PC-3 (cell line): ENCODE measurements around the gene CDH13. TPM values are rescaled to one million over a fixed set of nuclear protein-coding genes. Genes with fewer than 3 reads are reported as not detected.

ENCODE experiments used
- ATAC-seq: fragments of 200-7000 bp; cut with Tn5 transposase; 2 replicates; pipeline ENCODE4 v1.9.1; 2020; ENCODE audit warnings: mild to moderate bottlenecking, moderate library complexity
- BruUV-seq: library from RNA; stranded (reverse); fragments of 400-500 nt; replicated peaks from 2 replicates; lab custom pipeline; 2021; lab: Mats Ljungman, UMichigan
- CTCF ChIA-PET: fragments of 300-600 bp; sonication (Branson Sonifier 250); formaldehyde crosslinking; loops from one replicate; lab custom pipeline; 2022; ENCODE audit warnings: antibody characterized with exemption; lab: Charles Lee
- POLR2A ChIA-PET: fragments of 300-600 bp; sonication (Branson Sonifier 250); formaldehyde crosslinking; loops from one replicate; lab custom pipeline; 2022; ENCODE audit warnings: antibody characterized with exemption; ENCODE audit not compliant: unreplicated experiment; lab: Charles Lee
- DNase-seq: peaks from one replicate; pipeline ENCODE4 v3.0.0-alpha.2; 2015
- H2AFZ ChIP-seq: fragments of 300-600 bp; sonication (generic); 2 replicates; pipeline ENCODE4 v1.6.0; 2016; ENCODE audit warnings: antibody characterized with exemption, low read length
- H3F3A ChIP-seq: fragments of 300-600 bp; sonication (generic); one replicate; pipeline ENCODE4 v1.6.0; 2017; ENCODE audit warnings: antibody characterized with exemption, low read length, control low read depth, mild to moderate bottlenecking; ENCODE audit not compliant: unreplicated experiment
- H3K27ac ChIP-seq: fragments of 300-600 bp; sonication (generic); 2 replicates; pipeline ENCODE4 v1.5.1; 2016; ENCODE audit warnings: mild to moderate bottlenecking, low read length
- H3K27me3 ChIP-seq: fragments of 300-600 bp; sonication (generic); 2 replicates; pipeline ENCODE4 v1.6.1; 2016; ENCODE audit warnings: low read length, mixed read lengths
- H3K36me3 ChIP-seq: fragments of 300-600 bp; sonication (generic); 2 replicates; pipeline ENCODE4 v1.6.1; 2016; ENCODE audit warnings: low read depth, mixed run types, low read length, mixed read lengths
- H3K4me1 ChIP-seq: fragments of 300-600 bp; sonication (generic); 2 replicates; pipeline ENCODE4 v1.5.1; 2016; ENCODE audit warnings: low read length; ENCODE audit not compliant: insufficient read depth
- H3K4me2 ChIP-seq: fragments of 300-600 bp; sonication (generic); 2 replicates; pipeline ENCODE4 v1.6.0; 2016; ENCODE audit warnings: low read length
- H3K4me3 ChIP-seq: fragments of 300-600 bp; sonication (generic); 2 replicates; pipeline ENCODE4 v1.5.1; 2016; ENCODE audit warnings: mild to moderate bottlenecking, low read length, mixed read lengths
- H3K79me2 ChIP-seq: fragments of 300-600 bp; sonication (generic); 2 replicates; pipeline ENCODE4 v1.6.1; 2017; ENCODE audit warnings: low read length, mixed read lengths
- H3K9ac ChIP-seq: fragments of 300-600 bp; sonication (generic); 2 replicates; pipeline ENCODE4 v1.6.0; 2016; ENCODE audit warnings: mild to moderate bottlenecking, low read length
- H3K9me2 ChIP-seq: fragments of 300-600 bp; sonication (generic); replicated peaks from 2 replicates; pipeline ENCODE4 v1.6.1; 2016; ENCODE audit warnings: mixed run types, low read length, mixed read lengths
- H3K9me3 ChIP-seq: fragments of 300-600 bp; sonication (generic); 2 replicates; pipeline ENCODE4 v1.6.1; 2016; ENCODE audit warnings: low read length, mixed read lengths
- H4K20me1 ChIP-seq: fragments of 300-600 bp; sonication (generic); 2 replicates; pipeline ENCODE4 v1.6.1; 2016; ENCODE audit warnings: low read length, mixed read lengths
- CTCF ChIP-seq: fragments of 300-600 bp; sonication (generic); conservative IDR thresholded peaks from 2 replicates; pipeline ENCODE4 v1.5.1; 2017; ENCODE audit warnings: antibody characterized with exemption, low read depth, mild to moderate bottlenecking, low read length
- EZH2 ChIP-seq: fragments of 300-600 bp; sonication (generic); IDR thresholded peaks from one replicate; pipeline ENCODE4 v1.6.1; 2017; ENCODE audit warnings: antibody characterized with exemption, mild to moderate bottlenecking, low read length; ENCODE audit not compliant: unreplicated experiment
- EZH2phosphoT487 ChIP-seq: fragments of 300-600 bp; sonication (generic); IDR thresholded peaks from 2 replicates; pipeline ENCODE4 v1.6.1; 2018; ENCODE audit warnings: mild to moderate bottlenecking, antibody characterized with exemption, low read length, borderline replicate concordance
- intact Hi-C: fragments of 100-400 bp; cut with micrococcal nuclease; formaldehyde crosslinking; loops from 2 replicates; pipeline ENCODE4 v1.9.0; 2023
- total RNA-seq: library from RNA; depleted of rRNA; stranded (reverse); fragments of >200 nt; gene quantifications from 2 replicates; pipeline ENCODE4 v1.2.3, GENCODE V29; 2014

Gene CDH13
- total RNA-seq, 1 experiment from 2014 or later = 0.36 TPM

- Histone ChIP-seq H3K9ac (no peak overlapping the region), H3F3A (no peaks in the 10 kb centered on the region), H3K79me2 (no peaks in the 10 kb centered on the region), H3K4me2 (no peak overlapping the region), H3K27me3 (peaks cover 34% of the 10 kb centered on the region), H3K9me3 (no peaks in the 10 kb centered on the region), H3K4me1 (no peaks in the 10 kb centered on the region), H3K36me3 (no peaks in the 10 kb centered on the region), H3K9me2 (no peaks in the 10 kb centered on the region), H3K27ac (no peak overlapping the region), H4K20me1 (no peaks in the 10 kb centered on the region), H2AFZ (no peak overlapping the region), H3K4me3 (no peak overlapping the region)
- ChIA-PET POLR2A (no interaction called here), CTCF (no interaction called here)
- no TSS peak for BruUV-seq
- TF ChIP-seq EZH2 = no peak
- TF ChIP-seq EZH2phosphoT487 = no peak
- no peak for TF ChIP-seq CTCF
- intact Hi-C loops = no loop called here
- DNase-seq (no peak), ATAC-seq (no peak)
These were observed 87.0 kb downstream of the CDH13 start for GRCh38 chr16:82713778-82714177.

- ATAC-seq = no peak
- Histone ChIP-seq H3K9me2 (no peaks in the 10 kb centered on the region), H3F3A (no peaks in the 10 kb centered on the region), H3K9me3 (no peaks in the 10 kb centered on the region), H3K4me2 (no peak overlapping the region), H4K20me1 (no peaks in the 10 kb centered on the region), H2AFZ (no peak overlapping the region), H3K9ac (no peak overlapping the region), H3K79me2 (no peaks in the 10 kb centered on the region), H3K27ac (no peak overlapping the region), H3K27me3 (peaks cover 34% of the 10 kb centered on the region), H3K4me3 (no peak overlapping the region), H3K4me1 (no peaks in the 10 kb centered on the region), H3K36me3 (no peaks in the 10 kb centered on the region)
- ChIA-PET POLR2A (no interaction called here), CTCF (no interaction called here)
- TF ChIP-seq EZH2phosphoT487 (no peak), EZH2 (no peak), CTCF (no peak)
- no TSS peak for BruUV-seq
- DNase-seq = no peak
- intact Hi-C loops = no loop called here
These were observed 88.4 kb downstream of the CDH13 start for GRCh38 chr16:82715160-82715559.

- BruUV-seq = no TSS peak
- no peak overlapping the region for H3K4me3 ChIP-seq
- peaks cover 34% of the 10 kb centered on the region for H3K27me3 ChIP-seq
- H3K9me3 ChIP-seq = no peaks in the 10 kb centered on the region
- H3K36me3 ChIP-seq = no peaks in the 10 kb centered on the region
- DNase-seq (peak; percentile 19), ATAC-seq (no peak)
- ChIA-PET POLR2A (no interaction called here), CTCF (no interaction called here)
- no peaks in the 10 kb centered on the region for H3K79me2 ChIP-seq
- H3K4me1 ChIP-seq = no peaks in the 10 kb centered on the region
- H3F3A ChIP-seq = no peaks in the 10 kb centered on the region
- TF ChIP-seq CTCF = no peak
- TF ChIP-seq EZH2 = no peak
- TF ChIP-seq EZH2phosphoT487 = no peak
- H2AFZ ChIP-seq = no peak overlapping the region
- no peaks in the 10 kb centered on the region for H4K20me1 ChIP-seq
- no peaks in the 10 kb centered on the region for H3K9me2 ChIP-seq
- intact Hi-C loops = no loop called here
- H3K27ac ChIP-seq = no peak overlapping the region
- H3K4me2 ChIP-seq = no peak overlapping the region
- no peak overlapping the region for H3K9ac ChIP-seq
These were observed 89.1 kb downstream of the CDH13 start for GRCh38 chr16:82715833-82716232.
